Measurements from ENCODE around the gene RGL4. TPM values are rescaled to one million over a fixed set of nuclear protein-coding genes. Genes with fewer than 3 reads are reported as not detected.
A peak's percentile ranks its signal among the peaks of the same experiment; 100 is the strongest.

Gene RGL4
- total RNA-seq, 1 experiment from 2014 or later, result not detected

DNA sequence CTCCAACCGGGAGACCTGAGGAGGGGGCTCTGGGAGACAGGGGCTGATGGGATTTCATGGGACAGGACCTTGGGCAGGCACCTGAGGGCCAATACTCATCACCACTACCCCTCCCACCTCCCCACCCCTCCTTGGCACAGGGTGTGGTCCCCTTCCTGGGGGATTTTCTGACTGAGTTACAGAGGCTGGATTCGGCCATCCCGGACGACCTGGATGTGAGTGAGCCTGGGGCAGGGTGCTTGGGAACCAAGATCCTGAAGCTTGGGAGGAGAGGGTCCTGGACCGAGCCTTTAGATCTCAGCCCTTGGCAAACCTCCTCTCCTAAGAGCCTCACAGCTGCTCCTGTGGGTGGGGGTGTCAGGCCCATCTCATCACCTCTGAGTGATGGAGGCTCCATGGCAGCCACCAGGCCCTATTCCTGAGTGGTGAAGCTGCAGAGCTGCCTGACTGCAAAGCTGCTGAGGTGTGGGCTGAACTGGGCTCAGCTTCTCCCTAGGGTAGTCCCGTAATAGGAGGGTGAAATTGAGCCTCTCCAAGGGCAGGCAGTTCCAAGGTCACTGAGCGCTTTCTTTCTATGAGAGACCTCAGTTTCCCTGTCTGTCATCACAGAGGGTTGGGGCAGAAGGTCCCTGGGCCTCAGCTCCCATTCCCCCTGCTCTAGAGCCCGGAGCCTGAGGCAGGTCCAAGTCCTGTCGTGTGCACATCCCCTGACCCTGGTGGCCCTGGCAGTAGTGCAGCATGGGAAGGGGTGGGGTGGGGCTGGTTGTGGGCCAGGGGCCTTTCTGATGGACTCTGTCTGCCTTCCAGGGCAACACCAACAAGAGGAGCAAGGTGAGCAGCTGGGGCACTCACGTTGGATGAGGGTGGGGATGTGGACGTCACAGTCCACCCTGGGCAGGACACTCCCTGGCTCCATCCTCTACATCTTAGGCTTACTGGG lies 6.5 kb downstream of the RGL4 start:
- DNase-seq (ENCODE audit: low read depth), result no peak

DNA sequence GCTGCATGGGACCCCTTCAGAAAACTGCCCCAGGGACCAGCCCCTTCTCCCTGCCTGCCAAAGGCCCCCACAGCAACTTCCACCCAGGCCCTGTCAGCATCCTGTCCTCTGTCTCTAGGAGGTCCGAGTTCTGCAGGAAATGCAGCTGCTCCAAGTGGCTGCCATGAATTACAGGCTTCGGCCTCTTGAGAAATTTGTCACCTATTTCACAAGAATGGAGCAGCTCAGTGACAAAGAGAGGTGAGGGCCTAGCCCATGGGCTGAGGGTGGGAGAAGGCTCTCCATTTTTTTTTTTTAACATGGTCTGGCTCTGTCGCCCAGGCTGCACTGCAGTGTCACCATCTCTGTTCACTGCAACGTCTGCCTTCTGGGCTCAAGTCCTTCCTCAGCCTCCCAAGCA lies 7.3 kb downstream of the RGL4 start:
- no peak for DNase-seq (ENCODE audit: low read depth)

DNA sequence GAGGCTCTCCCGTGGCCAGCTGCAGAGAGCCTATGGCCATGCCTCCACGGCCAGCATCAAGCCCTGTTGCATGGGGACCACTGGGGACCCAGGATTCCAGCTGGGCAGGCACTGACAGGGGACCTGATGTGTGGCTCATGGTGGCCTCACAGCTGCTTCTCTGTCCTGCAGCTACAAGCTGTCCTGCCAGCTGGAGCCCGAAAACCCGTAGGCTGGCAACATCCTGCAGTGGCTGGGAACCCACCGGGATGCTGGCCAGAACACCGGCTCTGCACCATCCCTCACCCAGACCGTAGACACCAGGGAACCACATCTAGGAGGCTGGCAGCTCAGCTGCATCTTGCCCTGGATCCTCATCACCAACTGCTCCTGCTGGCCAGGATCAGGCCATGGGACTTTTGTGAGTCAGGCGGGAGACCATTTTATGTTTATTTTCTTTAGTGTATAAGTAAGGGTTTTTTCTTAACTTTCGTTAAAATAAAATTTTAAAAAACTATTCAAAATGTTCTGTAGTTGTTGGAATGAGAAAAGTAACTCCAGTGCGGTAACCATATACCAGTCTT lies 7.9 kb downstream of the RGL4 start:
- no peak for DNase-seq (ENCODE audit: low read depth)

DNA sequence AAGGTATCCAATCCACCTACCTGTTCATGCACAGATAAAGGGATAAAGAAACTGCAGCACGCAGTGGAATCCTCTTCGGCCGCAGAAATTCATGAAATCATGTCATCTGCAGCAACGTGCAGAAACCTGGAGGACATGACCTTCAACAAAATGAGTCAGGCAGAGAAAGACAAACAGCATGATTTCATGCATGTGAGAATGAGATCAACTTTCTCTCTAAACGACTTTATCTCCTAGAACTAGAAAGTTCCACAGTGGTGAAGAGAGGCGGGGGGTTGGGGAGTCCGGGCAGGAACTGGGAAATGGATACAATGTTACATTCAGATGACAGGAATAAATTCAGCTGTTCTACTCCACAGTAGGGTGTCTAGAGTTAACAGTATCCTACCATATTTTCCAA lies 9.9 kb downstream of the RGL4 start:
- DNase-seq (ENCODE audit: low read depth), result no peak

DNA sequence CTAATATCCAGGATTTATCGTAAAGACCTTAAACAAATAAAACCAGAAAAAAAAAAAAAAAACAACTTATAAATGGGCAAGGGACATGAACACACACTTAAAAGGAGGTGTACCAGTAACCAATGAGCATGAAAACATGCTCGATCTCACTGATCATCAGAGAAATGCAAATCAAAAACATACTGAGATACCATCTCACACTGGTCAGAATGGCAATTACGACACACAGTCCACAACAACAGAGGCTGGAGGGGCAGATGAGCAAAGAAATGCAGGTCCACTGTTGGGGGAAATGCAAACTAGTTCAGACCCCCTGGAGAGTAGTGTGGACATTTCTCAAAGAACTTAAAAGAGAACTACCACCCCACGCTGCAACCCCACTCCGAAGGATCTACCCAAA lies 13.2 kb downstream of the RGL4 start:
- DNase-seq (ENCODE audit: low read depth), result no peak

DNA sequence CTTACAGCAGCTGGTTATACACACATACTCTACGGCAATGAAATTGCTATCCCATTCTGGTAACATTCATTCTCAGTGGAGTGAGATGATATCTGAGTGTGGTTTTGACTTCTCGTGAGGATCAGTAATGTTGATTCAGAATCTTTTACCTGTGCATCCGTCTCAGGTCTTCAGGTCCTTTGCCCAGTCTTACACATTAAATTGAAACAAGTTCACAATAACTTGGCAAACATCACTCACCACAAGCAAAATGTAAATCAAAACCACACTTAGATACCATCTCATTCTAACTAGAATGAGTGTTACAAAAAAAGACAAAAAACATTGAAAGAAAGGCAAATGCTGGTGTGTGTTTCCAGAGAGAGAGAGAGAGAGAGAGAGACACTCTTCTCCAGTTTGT lies 14.0 kb downstream of the RGL4 start:
- DNase-seq (ENCODE audit: low read depth), result no peak

DNA sequence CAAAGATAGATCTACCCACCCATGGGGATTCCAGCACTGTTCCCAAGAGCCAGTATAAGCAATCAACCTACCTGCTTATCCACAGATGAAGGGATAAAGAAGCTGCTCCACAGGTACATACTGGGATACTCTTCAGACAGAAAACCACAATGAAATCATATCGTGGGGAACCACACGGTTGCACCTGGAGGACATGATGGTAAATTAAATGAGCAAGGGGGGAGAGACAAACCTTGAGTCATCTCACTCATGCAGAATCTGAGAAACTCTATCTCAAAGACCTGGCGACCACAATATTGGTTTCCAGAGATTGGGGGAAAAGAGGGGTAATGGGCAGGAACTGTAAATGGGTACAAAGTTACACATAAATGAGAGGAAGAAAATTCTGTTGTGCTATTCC lies 14.5 kb downstream of the RGL4 start:
- DNase-seq (ENCODE audit: low read depth), result no peak

DNA sequence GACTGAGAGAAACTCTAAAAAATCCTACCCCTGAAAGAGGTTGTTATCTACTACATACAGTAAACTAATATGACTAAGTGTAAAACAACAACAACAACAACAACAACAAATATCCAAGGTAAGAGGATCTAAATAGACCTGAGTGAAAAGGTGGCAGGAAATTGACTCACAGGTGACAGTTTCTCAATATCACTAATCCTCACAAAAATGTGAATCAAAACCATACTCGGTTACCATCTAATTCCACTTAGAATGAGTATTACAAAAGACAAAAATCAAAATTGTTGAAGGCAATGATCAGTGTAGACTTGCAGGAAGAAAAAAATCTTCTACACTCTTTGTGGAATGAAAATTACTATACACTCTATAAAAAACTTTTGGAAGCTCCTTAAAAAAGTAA lies 17.5 kb downstream of the RGL4 start:
- no peak for DNase-seq (ENCODE audit: low read depth)

DNA sequence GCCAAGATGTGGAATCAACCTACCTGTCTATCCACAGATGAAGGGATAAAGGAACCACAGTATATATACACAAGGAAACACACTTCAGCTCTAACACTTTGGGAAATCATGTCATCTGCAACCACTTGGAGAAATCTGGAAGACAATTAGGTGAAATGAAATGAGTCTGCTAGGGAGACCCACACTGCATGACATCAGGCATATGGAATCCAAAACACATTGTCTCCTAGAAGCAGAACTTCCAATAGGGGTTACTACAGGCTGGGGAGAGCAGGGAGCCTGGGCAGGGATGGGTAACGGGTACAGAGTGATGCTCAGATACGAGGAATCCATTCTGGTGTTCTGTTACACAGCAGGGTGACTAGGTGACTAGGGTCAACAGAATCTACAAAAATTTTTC lies 18.3 kb downstream of the RGL4 start:
- DNase-seq (ENCODE audit: low read depth), result no peak

DNA sequence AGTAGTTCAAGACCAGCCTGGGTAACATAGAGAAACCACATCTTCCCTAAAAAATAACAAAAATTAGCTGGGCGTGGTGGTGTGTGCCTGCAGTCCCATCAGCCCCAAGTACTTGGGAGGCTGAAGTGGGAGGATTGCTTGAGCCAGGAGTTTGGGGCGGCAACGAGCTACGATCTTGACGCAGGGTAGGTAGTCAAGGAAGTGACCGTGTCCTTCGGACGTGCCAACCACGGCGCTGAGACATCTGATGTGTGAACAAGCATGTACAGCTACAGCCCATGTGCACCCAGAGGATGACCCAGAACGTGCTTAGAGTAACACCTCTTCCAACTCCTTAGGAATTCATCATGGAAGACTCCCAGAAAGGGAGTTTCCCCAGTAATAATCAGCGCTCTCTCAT lies 21.4 kb downstream of the RGL4 start:
- no peak for DNase-seq (ENCODE audit: low read depth)

DNA sequence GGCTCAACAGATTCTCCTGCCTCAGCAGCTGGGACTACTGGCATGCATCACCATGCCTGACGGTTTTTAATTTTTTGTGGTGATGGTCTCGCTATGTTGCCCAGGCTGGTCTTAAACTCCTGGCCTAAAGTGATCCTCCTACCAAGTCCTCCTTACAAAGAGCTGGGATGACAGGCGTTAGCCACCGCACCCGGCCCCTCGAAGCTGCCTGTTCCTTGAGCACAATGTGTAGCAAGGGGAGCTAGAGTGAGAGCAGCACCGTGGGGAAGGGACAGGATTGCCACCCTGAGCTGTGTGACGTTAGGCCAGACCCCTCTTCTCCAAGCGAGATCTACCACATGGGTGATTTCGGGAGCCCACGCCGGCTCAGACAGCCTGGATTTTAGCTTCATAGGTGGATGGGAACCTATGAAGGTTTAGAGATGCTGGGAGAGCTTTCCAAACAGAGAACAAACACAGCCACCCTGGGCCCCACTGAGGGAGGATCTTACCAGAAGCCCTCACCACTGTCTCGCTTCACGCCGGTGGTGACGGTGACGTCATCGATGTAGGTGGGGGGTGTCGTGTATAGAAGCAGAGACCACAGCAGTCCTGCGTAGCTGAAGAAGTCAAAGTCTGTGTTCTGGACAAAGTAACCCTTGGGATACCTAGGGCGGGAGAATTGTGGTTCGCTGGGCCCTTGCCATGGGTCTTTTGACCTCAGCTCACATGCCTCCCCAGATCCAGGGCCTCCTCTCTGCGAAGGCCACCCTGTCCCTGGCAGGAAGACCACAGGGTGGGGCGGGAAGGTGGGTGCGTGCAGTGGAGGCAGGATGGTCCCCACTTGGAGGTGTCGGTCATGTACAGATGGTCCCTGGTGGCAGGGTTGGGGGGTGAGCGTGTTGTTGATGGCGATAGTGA lies 23.1 kb downstream of the RGL4 start:
- no peak for DNase-seq (ENCODE audit: low read depth)

DNA sequence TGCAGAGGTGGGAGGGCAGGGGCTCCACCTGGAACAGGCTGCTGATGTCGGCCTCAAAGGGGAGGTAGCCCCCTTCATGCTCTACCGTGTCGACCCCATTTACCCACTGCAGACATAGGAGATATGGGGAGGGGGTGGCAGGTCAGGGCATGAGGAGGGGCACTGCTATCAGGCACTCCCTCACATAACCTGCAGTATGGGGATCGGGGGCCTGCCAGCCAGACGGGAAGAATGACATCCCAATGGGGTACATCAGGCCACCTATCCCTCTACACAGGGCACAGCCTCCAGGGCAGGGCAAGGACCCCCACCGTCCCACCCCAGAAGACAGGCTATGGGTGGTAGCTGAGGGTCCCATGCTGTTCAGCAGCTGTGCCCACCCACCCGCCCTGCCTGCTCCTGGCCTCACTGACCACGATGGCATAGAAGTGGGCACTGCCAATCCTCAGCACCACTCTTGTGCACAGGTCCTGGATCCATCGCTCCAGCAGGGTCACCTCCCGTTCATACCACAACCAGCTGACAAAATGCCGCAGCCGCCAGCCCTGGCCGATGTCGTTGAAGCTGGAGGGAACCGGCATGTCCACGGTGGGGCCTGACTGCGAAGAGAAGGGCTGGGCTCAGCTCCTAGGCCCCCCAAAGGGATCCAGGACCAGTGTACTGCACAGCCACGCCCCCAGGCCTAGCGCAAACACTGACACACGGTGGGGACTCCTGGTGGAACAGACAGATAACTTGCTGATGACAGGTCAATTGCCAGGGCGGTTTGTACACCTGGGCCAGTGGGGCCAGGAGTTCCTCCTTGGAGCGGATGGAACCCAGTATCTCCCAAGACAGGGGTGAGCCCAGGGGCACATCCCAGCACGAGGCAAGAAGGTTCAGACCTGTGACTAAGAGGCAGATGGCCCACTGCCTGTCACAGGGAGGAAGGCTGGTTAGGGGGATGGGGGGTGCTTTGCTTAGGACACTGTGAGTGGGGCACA lies 24.1 kb downstream of the RGL4 start:
- no peak for DNase-seq (ENCODE audit: low read depth)

DNA sequence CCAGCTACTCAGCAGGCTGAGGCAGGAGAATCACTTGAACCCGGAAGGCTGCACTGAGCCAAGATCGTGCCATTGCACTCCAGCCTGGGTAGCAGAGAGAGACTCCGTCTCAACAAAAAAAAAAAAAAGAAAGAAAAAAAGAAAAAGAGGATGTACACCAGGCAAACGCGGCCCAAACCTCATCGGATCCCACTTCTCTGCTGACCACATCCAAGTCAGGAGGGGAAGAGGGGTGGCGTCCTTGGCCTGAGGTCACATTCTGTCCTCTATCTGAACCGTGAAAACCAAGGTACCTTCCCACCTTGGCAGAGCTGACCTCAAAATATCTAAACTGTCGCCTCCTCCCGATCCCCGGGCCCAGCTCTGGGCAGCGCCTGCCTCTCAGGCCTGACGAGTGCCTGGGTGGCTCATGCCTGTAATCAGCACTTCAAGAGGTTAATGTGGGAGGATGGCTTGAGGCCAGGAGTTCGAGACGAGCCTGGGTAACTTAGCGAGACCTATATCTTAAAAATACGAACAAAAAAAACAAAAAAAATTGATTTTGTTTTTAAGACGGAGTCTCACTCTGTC lies 25.1 kb downstream of the RGL4 start:
- no peak for DNase-seq (ENCODE audit: low read depth)

DNA sequence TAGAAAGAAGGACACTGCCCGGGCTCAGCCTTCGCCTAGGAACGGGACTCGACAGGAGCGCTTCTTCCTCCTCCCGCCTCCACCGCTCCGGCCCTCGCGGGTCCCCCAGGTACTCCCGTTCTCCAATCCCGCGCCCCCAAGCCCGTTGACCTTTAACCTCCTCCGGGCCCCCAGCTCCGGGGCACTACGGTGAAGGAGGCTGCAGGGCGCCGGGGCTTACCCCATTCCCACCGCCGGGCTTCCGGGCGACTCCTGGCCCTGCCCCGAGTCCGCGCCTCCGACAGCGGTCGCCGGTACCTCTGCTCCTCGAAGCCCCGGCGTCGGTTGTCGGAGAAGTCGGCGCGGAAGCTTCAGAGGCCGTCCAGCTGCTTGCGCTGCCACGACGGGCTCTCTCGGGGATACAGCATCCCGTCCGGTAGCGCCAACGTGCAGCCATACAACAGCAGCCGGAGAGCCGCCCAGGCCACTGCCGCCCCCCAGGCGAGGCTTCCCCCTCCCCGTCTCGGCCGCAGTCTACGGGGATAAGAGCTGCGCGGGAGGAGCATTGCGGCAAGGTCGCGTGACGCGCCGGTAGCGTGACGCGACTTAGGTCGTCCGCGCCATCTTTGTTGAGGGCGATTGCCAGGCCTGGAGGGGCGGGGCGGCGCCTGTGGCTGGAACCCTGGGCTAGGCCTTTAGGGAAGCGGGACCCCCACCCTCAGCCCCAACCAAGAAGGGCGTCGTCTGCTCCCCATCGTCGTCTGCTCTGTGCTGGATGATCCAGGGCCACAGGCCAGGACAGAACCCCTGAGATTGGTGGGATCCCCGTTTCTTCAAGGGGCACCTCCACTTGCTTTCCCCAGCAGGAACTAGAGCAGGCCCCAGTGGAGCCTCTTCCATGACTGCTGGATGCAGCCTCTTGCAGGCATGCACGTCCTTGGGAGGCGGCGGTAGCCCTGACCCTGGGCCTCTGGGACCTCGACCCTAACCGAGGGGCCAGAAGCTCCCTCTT lies 26.3 kb downstream of the RGL4 start:
- peak; percentile 68 for DNase-seq (ENCODE audit: low read depth)

DNA sequence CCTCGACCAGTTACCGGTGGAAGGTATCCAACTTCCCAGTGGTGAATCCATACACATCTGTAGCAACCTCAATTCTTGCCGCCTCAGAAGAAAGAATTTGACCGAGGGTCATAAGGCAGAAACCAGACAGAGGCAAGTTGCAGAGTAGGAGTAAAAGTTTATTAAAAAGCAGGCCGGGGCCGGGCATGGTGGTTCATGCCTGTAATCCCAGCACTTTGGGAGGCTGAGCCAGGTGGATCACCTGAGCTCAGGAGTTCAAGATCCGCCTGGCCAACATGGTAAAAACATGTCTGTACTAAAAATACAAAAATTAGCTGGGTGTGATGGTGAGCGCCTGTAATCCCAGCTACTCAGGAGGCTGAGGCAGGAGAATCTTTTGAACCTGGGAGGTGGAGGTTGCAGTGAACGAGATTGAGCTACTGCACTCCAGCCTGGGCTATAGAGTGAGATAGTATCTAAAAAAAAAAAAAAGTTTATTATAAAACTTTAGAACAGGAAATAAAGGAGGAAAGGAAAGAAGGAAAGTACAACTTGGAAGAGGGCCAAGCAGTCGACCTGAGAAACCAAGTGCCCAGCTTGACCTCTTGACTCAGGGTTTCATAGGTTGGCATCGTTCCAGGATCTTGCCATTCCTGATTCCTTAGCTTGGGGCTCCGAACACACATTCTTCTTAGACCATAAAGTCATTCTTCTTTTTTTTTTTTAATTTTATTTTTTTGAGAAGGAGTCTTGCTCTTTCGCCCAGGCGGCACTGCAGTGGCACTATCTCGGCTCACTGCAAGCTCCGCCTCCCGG lies 27.8 kb downstream of the RGL4 start:
- no peak for DNase-seq (ENCODE audit: low read depth)

DNA sequence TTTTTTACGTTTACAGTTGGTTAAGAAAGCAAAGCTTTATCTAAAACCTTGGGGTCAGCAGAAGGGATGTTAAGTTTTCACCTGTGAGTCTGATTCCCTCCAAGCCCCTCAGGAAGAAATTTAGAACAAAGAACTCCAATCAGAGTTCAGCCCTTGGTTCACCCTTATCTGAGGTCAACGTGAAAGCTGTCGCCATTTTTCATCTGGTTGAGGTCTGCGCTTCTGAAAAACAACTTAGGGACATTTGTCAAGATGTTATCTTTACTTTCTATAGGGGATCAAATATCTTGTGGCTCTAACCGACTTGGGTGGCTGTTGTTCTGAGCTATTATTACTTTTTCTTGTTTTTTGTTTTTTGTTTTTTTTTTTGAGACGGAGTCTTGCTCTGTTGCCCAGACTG lies 30.0 kb downstream of the RGL4 start:
- DNase-seq (ENCODE audit: low read depth), result no peak

DNA sequence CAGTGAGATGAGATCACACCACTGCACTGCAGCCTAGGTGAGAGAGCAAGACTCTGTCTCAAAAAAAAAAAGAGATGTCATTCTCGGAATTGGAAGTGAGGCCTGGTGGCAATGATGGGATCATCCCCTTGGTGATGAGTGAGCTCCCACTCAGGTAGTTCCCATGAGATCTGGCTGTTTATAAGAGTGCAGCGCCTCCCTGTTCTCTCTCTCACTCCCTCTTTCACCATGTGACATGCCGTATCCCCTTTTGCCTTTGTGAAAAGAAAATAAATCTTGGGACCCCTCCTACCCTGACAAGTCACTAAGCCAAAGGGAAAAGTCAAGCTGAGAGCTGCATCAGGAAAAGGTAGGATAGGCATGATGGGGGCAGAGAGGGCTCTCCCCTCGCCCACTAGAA lies 31.3 kb downstream of the RGL4 start:
- no peak for DNase-seq (ENCODE audit: low read depth)

DNA sequence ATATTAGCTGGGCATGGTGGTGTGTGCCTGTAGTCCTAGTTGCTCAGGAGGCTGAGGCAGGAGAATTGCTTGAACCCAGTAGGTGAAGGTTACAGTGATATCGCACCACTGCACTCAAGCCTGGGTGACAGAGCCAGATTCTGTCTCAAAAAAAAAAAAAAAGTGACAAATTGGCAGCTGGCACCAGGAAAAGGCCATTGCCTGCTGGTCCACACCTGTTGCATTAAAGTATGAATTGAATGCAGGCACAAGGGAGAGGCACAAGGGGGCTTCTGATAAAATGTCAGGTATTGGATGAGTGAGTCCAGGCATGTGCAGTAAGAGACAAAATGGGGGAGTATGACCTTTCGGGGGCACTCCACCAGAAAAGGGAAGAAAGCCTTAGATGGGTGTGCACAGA lies 31.9 kb downstream of the RGL4 start:
- DNase-seq (ENCODE audit: low read depth), result no peak
